ENCODE data around the gene COL27A1.
A peak's percentile ranks its signal among the peaks of the same experiment; 100 is the strongest.

DNA sequence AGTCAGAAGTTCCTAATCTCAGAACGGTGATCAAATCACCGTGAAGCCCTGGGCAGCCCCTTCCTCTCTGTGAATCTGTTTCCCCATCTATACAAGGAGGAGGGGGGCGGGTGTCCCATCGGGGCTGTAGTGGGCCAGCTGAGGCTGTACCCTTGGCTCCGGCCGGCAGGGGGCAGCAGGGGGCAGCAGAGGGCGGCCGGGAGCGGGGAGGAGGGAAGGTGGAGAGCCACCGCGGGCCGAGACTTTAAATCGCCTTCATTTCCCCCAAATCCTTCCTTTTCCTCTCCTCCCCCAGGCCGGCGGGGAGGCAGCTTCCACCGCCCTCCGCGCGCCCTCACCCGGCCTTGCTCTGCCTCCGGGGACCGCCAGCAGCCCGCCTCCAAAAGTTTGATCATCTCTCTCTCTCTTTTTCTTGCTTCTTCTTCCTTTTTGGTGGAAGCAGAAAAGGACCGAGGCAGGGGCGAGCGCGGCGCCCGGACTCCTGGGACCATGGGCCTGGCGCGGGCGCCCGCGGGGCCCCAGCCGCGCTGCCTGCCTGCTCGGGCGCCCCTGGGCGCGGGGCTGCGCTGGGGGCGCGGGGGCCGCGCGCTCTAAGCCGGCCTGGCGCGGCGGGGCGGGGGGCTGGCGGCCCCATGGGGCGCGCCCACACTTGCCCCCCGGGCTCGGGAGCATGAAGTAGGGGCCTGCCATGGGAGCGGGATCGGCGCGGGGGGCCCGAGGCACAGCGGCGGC is at the start of gene COL27A1:
- TF ChIP-seq, protein P1, sequence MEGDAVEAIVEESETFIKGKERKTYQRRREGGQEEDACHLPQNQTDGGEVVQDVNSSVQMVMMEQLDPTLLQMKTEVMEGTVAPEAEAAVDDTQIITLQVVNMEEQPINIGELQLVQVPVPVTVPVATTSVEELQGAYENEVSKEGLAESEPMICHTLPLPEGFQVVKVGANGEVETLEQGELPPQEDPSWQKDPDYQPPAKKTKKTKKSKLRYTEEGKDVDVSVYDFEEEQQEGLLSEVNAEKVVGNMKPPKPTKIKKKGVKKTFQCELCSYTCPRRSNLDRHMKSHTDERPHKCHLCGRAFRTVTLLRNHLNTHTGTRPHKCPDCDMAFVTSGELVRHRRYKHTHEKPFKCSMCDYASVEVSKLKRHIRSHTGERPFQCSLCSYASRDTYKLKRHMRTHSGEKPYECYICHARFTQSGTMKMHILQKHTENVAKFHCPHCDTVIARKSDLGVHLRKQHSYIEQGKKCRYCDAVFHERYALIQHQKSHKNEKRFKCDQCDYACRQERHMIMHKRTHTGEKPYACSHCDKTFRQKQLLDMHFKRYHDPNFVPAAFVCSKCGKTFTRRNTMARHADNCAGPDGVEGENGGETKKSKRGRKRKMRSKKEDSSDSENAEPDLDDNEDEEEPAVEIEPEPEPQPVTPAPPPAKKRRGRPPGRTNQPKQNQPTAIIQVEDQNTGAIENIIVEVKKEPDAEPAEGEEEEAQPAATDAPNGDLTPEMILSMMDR (IDR thresholded peaks at IDR 0.05): peak; percentile 95
- TF ChIP-seq EZH2 (IDR thresholded peaks at IDR 0.05): no peak
